Neural progenitor cell (in vitro differentiated cells): ENCODE data around the gene REST.

Experiments used
- CTCF ChIP-seq: fragments of 200-600 bp; sonication (generic); IDR thresholded peaks from 2 replicates; pipeline ENCODE4 v1.5.1; 2017; ENCODE audit warnings: antibody characterized with exemption, mild to moderate bottlenecking
- EZH2 ChIP-seq: fragments of 200-600 bp; sonication (generic); IDR thresholded peaks from 2 replicates; pipeline ENCODE4 v1.6.1; 2017; ENCODE audit warnings: antibody characterized with exemption, mild to moderate bottlenecking, moderate library complexity
- EZH2phosphoT487 ChIP-seq: fragments of 200-600 bp; sonication (generic); IDR thresholded peaks from 2 replicates; pipeline ENCODE4 v1.6.1; 2017; ENCODE audit warnings: antibody characterized with exemption

GRCh38 chr4:56981795-56982201, 74.1 kb downstream of the REST start:
- no peak for TF ChIP-seq CTCF
- no peak for TF ChIP-seq EZH2phosphoT487
- no peak for TF ChIP-seq EZH2
